K562 (cell line): ENCODE data around the gene GPC3. TPM values are rescaled to one million over a fixed set of nuclear protein-coding genes. Genes with fewer than 3 reads are reported as not detected.

ENCODE experiments used
- BCL6 ChIP-seq: fragments of 250-450 bp; sonication (Bioruptor Pico); IDR thresholded peaks from 2 replicates; pipeline ENCODE4 v1.4.0; 2020
- ZNF232 ChIP-seq: sonication (generic); formaldehyde crosslinking; IDR thresholded peaks from 2 replicates; pipeline ENCODE4 v1.8.0; 2022; ENCODE audit warnings: mild to moderate bottlenecking, missing genetic modification reagents
- polyA plus RNA-seq, 8 experiments: library from polyadenylated mRNA; depleted of rRNA in 4 of 8; stranded (reverse) in 5 of 8; unstranded in 3 of 8; fragments of >200 nt; fragmentation: Nextera tagmentation in 2 of 8; fragmentation: Illumina TruSeq in 1 of 8; extraction: Ambion mirVana in 2 of 8; extraction: Trizol in 1 of 8; gene quantifications; 2 replicates each; pipeline versions ENCODE4 v1.2.1 to v1.2.3, GENCODE V29; 2011 to 2014; ENCODE audit warnings: inconsistent platforms in 1 of 8, missing spikeins in 1 of 8
- total RNA-seq, 7 experiments: library from RNA; depleted of rRNA in 6 of 7; stranded (reverse); fragments of >200 nt in 6 of 7; fragmentation: Illumina TruSeq in 2 of 7; extraction: Trizol in 2 of 7; gene quantifications; 2 replicates each; pipeline versions ENCODE4 v1.2.1 to v1.2.3, GENCODE V29; 2011 to 2021; ENCODE audit warnings: low replicate concordance in 1 of 7
- TF ChIP-seq, protein P1 (sequence below), 2 experiments: fragments of 450-650 bp in 1 of 2; sonication (generic) in 1 of 2; formaldehyde crosslinking in 1 of 2; IDR thresholded peaks; 2 replicates each; pipeline versions ENCODE4 v1.7.1 to v1.9.0; 2016 to 2022; ENCODE audit warnings: inconsistent platforms in 1 of 2, mild to moderate bottlenecking in 1 of 2, missing genetic modification reagents in 1 of 2

The GPC3 gene
- total and polyA plus RNA-seq, 9 of the 15 experiments (the other 6 are each of a cell fraction or from before 2014, with no cell fraction given): 0.42 TPM; not detected in 8

DNA sequence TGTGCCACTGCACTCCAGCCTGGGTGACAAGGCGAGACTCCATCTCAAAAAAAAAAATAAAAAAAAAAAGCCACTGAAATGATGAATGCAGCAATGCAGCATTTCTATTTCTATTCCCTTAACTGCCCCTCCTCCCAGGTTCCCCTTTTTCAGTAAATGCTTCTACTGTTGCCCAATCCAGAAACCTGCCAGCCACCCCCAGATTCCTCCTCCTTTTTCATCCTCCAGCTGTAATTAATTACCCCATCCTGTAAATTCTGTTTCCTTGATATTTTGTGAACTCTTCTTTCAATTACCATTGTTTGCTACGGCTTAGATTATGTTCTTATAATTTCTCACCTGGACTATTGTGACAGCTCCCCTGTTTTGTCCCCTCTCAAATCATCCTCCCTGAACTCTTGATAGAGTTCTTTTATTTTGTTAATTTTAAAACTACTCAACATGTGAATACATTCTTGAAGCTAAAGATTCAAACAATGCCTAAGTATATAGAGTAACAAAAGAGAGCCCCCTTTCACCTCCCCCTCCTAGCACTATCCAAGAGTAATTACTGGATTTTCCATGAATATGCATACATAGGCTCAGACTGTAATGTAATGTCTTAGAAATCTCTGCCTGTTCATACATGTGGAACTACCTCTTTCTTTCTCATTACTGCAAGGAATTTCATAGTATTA, 429.5 kb downstream of the GPC3 start (continued):
- TF ChIP-seq, protein P1, sequence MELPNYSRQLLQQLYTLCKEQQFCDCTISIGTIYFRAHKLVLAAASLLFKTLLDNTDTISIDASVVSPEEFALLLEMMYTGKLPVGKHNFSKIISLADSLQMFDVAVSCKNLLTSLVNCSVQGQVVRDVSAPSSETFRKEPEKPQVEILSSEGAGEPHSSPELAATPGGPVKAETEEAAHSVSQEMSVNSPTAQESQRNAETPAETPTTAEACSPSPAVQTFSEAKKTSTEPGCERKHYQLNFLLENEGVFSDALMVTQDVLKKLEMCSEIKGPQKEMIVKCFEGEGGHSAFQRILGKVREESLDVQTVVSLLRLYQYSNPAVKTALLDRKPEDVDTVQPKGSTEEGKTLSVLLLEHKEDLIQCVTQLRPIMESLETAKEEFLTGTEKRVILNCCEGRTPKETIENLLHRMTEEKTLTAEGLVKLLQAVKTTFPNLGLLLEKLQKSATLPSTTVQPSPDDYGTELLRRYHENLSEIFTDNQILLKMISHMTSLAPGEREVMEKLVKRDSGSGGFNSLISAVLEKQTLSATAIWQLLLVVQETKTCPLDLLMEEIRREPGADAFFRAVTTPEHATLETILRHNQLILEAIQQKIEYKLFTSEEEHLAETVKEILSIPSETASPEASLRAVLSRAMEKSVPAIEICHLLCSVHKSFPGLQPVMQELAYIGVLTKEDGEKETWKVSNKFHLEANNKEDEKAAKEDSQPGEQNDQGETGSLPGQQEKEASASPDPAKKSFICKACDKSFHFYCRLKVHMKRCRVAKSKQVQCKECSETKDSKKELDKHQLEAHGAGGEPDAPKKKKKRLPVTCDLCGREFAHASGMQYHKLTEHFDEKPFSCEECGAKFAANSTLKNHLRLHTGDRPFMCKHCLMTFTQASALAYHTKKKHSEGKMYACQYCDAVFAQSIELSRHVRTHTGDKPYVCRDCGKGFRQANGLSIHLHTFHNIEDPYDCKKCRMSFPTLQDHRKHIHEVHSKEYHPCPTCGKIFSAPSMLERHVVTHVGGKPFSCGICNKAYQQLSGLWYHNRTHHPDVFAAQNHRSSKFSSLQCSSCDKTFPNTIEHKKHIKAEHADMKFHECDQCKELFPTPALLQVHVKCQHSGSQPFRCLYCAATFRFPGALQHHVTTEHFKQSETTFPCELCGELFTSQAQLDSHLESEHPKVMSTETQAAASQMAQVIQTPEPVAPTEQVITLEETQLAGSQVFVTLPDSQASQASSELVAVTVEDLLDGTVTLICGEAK (IDR thresholded peaks at IDR 0.05): no peak
- TF ChIP-seq, protein P1 (CRISPR knock-in tag; IDR thresholded peaks at IDR 0.05): no peak
- no peak for TF ChIP-seq ZNF232 (CRISPR knock-in tag)
- no peak for TF ChIP-seq BCL6 (CRISPR knock-in tag)
- TF ChIP-seq, all 486 proteins: peak for 0
